DMS 273 (cell line): ENCODE data around the gene SLC38A5.

Experiments used
- DNase-seq: peaks from one replicate; lab custom pipeline; 2025; ENCODE audit not compliant: unreplicated experiment; lab: John Stamatoyannopoulos, UW

SLC38A5 gene

GRCh38 chrX:48492293-48492910 lies 22.3 kb upstream of the SLC38A5 start:
- DNase-seq = no peak

- no peak for DNase-seq
These were observed 21.7 kb upstream of the SLC38A5 start for GRCh38 chrX:48491809-48492208.

GRCh38 chrX:48490661-48491060 lies 20.6 kb upstream of the SLC38A5 start:
- DNase-seq = no peak

GRCh38 chrX:48489892-48490291 lies 19.8 kb upstream of the SLC38A5 start:
- DNase-seq = no peak

GRCh38 chrX:48489296-48489695 lies 19.2 kb upstream of the SLC38A5 start:
- DNase-seq = no peak

- no peak for DNase-seq
These were observed 18.0 kb upstream of the SLC38A5 start for GRCh38 chrX:48488034-48488433.

GRCh38 chrX:48487362-48487798 lies 17.3 kb upstream of the SLC38A5 start:
- no peak for DNase-seq

GRCh38 chrX:48482526-48482925 lies 12.5 kb upstream of the SLC38A5 start:
- no peak for DNase-seq

- DNase-seq = no peak
These were observed 10.5 kb upstream of the SLC38A5 start for GRCh38 chrX:48480583-48480982.

GRCh38 chrX:48480142-48480541 lies 10.1 kb upstream of the SLC38A5 start:
- DNase-seq = no peak

- no peak for DNase-seq
These were observed 8.7 kb upstream of the SLC38A5 start for GRCh38 chrX:48478806-48479205.

GRCh38 chrX:48477960-48478755 lies 8.1 kb upstream of the SLC38A5 start:
- no peak for DNase-seq

GRCh38 chrX:48476919-48477318 lies 6.9 kb upstream of the SLC38A5 start:
- DNase-seq = no peak

- DNase-seq = peak; percentile 89
These were observed 5.9 kb upstream of the SLC38A5 start, which contains the start of gene FTSJ1 for GRCh38 chrX:48475774-48476577. Gene FTSJ1 (plus strand): TSS chrX:48476199. CDS start chrX:48478048, 1,849 bp downstream.

GRCh38 chrX:48475296-48475695 lies 5.2 kb upstream of the SLC38A5 start:
- no peak for DNase-seq

GRCh38 chrX:48474581-48474980 lies 4.5 kb upstream of the SLC38A5 start:
- no peak for DNase-seq

GRCh38 chrX:48474127-48474526 lies 4.1 kb upstream of the SLC38A5 start:
- DNase-seq = peak; percentile 43

- DNase-seq = no peak
These were observed 3.6 kb upstream of the SLC38A5 start for GRCh38 chrX:48473704-48473990.

GRCh38 chrX:48472851-48473703 lies 3.0 kb upstream of the SLC38A5 start:
- DNase-seq = peak; percentile 91

- peak; percentile 88 for DNase-seq
These were observed 2.2 kb upstream of the SLC38A5 start for GRCh38 chrX:48472225-48472624.

- no peak for DNase-seq
These were observed 1.4 kb upstream of the SLC38A5 start for GRCh38 chrX:48471504-48471903.
